ENCODE results near the gene ELL. TPM values are rescaled to one million over a fixed set of nuclear protein-coding genes. Genes with fewer than 3 reads are reported as not detected.

ELL gene
- total RNA-seq, 1 donor from 2014 or later: 27.0 TPM

- no peak overlapping the region for H3K4me3 Mint-ChIP-seq (ENCODE audit: low read depth)
- peaks cover 7% of the 10 kb centered on the region for H3K36me3 Mint-ChIP-seq (ENCODE audit: low read depth)
- H3K9me3 Mint-ChIP-seq: no peaks in the 10 kb centered on the region
- peaks cover 45% of the 10 kb centered on the region for H3K4me1 Mint-ChIP-seq (ENCODE audit: low read depth)
- H3K27me3 Mint-ChIP-seq (ENCODE audit: low read depth): no peaks in the 10 kb centered on the region
- intact Hi-C loops (cut with micrococcal nuclease): loop anchor here (5.0 kb wide), 1 partner anchor 96 kb away; the partner anchor contains the start of gene UBA52
- H3K27ac Mint-ChIP-seq: peak overlapping the region; percentile 66
- no peak for DNase-seq (ENCODE audit: low spot score)
These were observed 46.0 kb downstream of the ELL start for GRCh38 chr19:18475762-18476331.

DNA sequence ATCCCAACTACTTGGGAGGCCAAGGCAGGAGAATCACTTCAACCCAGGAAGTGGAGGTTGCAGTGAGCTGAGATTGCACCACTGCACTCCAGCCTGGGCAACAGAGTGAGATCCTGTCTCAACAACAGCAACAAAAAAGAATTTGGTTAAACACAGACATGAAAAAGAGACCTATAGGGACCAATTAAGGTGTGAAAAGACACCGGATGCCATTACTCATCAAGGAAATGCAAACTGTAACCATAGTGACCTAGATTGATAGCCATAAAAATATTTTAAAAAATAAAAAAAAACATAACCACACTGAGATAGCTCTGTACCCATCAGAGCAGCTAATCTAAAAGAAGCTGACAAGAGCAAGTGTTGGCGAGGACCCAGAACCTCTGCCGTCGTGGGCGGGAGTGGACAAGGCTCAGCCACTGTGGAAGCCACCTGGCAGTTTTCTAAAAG lies 46.8 kb downstream of the ELL start:
- intact Hi-C loops (cut with micrococcal nuclease): loop anchor here (5.0 kb wide), 1 partner anchor 97 kb away; the partner anchor contains the start of gene UBA52
- H3K27me3 Mint-ChIP-seq (ENCODE audit: low read depth): no peaks in the 10 kb centered on the region
- H3K4me3 Mint-ChIP-seq (ENCODE audit: low read depth): no peak overlapping the region
- peak overlapping the region; percentile 66 for H3K27ac Mint-ChIP-seq
- peaks cover 11% of the 10 kb centered on the region for H3K36me3 Mint-ChIP-seq (ENCODE audit: low read depth)
- no peak for DNase-seq (ENCODE audit: low spot score)
- H3K4me1 Mint-ChIP-seq (ENCODE audit: low read depth): peaks cover 40% of the 10 kb centered on the region
- no peaks in the 10 kb centered on the region for H3K9me3 Mint-ChIP-seq

DNA sequence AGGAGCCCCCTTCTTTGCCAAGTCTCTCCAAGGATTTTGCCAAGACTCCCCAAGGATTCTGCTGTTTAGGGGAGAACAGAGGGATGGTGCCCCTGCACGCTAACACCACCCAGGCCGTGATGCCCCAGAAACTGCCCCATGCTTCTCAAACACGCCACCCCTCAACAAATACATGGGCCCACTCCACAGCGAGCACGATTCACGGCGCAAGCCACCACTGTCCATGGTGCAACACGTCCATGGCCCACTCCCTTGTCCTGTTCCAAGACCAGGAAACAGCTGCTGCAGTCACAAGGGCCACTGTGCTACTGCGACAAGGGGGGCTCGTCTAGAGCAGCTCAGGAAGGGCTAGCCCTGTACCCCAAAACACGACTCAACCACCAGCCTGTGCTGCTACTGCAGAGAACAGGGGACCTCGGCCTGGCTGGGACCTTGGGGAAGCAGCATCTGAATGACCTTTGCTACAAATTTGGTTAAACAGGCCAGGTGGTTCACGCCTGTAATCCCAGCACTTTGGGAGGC lies 47.4 kb downstream of the ELL start:
- Mint-ChIP-seq H3K9me3 (no peaks in the 10 kb centered on the region), H3K4me3 (ENCODE audit: low read depth) (no peak overlapping the region), H3K27ac (peak overlapping the region; percentile 17), H3K27me3 (ENCODE audit: low read depth) (no peaks in the 10 kb centered on the region), H3K36me3 (ENCODE audit: low read depth) (peaks cover 11% of the 10 kb centered on the region), H3K4me1 (ENCODE audit: low read depth) (peaks cover 34% of the 10 kb centered on the region)
- intact Hi-C loops (cut with micrococcal nuclease): no loop called here
- DNase-seq (ENCODE audit: low spot score): no peak

DNA sequence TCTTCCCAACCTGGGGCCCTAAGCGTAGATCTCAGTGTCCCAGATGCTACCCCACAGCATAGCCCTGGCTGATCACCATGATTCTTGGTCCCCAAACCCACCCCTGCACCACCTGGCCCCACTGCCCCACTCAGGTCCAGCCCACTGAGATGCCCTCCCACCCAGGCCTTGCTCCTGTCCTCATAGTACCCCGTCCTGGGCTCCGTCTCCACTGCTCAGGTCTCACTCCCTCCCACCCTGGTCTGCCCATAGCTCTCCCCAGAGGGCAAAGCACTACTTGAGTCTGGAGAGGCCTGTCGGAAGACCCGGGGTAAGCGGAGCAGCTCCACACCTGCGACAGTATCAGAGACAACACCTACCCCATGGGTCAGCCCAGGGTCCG lies 48.2 kb downstream of the ELL start:
- no peak for DNase-seq (ENCODE audit: low spot score)
- intact Hi-C loops (cut with micrococcal nuclease): no loop called here
- no peaks in the 10 kb centered on the region for H3K27me3 Mint-ChIP-seq (ENCODE audit: low read depth)
- peaks cover 28% of the 10 kb centered on the region for H3K4me1 Mint-ChIP-seq (ENCODE audit: low read depth)
- no peak overlapping the region for H3K4me3 Mint-ChIP-seq (ENCODE audit: low read depth)
- H3K27ac Mint-ChIP-seq: no peak overlapping the region
- H3K9me3 Mint-ChIP-seq: no peaks in the 10 kb centered on the region
- H3K36me3 Mint-ChIP-seq (ENCODE audit: low read depth): peaks cover 9% of the 10 kb centered on the region

- no peak overlapping the region for H3K4me3 Mint-ChIP-seq (ENCODE audit: low read depth)
- peaks cover 24% of the 10 kb centered on the region for H3K4me1 Mint-ChIP-seq (ENCODE audit: low read depth)
- H3K27me3 Mint-ChIP-seq (ENCODE audit: low read depth): no peaks in the 10 kb centered on the region
- intact Hi-C loops (cut with micrococcal nuclease): no loop called here
- peaks cover 9% of the 10 kb centered on the region for H3K36me3 Mint-ChIP-seq (ENCODE audit: low read depth)
- H3K27ac Mint-ChIP-seq: no peak overlapping the region
- no peak for DNase-seq (ENCODE audit: low spot score)
- H3K9me3 Mint-ChIP-seq: no peaks in the 10 kb centered on the region
These were observed 48.7 kb downstream of the ELL start for GRCh38 chr19:18473003-18473705.

DNA sequence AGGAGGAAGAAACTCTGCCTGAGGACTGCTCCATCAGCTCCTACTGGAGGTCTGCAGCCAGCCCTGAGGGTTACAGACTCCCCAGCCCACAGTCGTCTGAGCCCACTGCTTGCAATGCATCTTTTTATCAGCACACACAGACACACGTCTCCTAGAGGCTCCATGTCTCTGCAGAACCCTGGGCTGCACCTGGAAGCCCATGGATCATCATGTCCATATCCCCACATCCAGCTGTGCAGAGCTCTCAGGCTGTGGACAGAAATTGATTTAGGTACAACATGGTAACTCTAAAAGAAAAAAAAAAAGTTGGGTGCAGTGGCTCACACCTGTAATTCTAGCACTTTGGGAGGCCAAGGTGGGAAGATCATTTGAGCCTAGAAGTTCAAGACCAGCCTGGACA lies 51.1 kb downstream of the ELL start:
- peaks cover 12% of the 10 kb centered on the region for H3K4me1 Mint-ChIP-seq (ENCODE audit: low read depth)

DNA sequence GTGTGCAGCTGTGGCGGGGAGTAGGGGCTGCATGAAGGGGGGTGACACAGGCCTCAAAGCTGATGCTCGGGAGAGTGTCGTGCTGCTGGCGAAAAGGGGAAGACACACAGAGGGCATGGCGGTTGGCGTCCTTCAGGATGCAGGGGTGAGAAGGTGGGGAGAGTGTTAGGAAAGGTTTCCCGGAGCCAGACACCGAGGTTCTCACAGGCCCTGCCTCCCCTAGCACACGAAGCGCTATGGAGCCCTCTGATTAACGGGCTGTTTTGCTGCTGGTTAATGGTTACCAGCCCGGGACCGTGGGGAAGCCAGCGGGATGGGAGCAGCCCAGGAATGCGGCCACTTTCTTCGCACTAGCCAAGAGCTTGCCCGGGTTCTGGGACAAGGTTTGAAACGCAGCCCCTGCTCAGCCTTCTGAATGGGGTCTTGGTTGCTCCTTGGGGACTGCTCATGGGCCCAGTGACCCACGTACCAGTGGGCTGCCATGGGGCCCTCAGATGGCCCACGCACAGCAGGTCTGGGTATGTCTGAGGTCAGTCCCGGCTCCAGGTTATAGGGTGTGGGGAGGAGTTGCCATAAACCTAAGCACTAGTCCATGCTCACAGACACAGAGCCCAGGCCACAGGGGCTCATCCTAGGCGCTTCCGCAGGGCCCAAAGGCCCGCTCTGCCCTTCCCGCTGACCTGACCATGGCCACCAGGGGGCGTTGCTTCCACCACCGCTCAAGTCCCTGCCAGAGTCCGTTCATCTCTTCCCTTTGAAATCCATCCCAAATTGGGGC lies 52.6 kb downstream of the ELL start:
- Mint-ChIP-seq H3K4me1 (ENCODE audit: low read depth) (peaks cover 10% of the 10 kb centered on the region), H3K4me3 (ENCODE audit: low read depth) (no peak overlapping the region), H3K27ac (no peak overlapping the region), H3K27me3 (ENCODE audit: low read depth) (no peaks in the 10 kb centered on the region), H3K9me3 (no peaks in the 10 kb centered on the region), H3K36me3 (ENCODE audit: low read depth) (peaks cover 13% of the 10 kb centered on the region)
- intact Hi-C loops (cut with micrococcal nuclease): no loop called here
- peak; percentile 39 for DNase-seq (ENCODE audit: low spot score)

More for the DNA sequence above, 51.1 kb downstream of the ELL start:
- Mint-ChIP-seq H3K36me3 (ENCODE audit: low read depth) (peaks cover 9% of the 10 kb centered on the region), H3K27ac (no peak overlapping the region), H3K4me3 (ENCODE audit: low read depth) (no peak overlapping the region), H3K9me3 (no peaks in the 10 kb centered on the region), H3K27me3 (ENCODE audit: low read depth) (no peaks in the 10 kb centered on the region)
- intact Hi-C loops (cut with micrococcal nuclease): loop anchor here (2.0 kb wide), 1 partner anchor 50 kb away; no protein-coding TSS in a partner anchor
- no peak for DNase-seq (ENCODE audit: low spot score)

DNA sequence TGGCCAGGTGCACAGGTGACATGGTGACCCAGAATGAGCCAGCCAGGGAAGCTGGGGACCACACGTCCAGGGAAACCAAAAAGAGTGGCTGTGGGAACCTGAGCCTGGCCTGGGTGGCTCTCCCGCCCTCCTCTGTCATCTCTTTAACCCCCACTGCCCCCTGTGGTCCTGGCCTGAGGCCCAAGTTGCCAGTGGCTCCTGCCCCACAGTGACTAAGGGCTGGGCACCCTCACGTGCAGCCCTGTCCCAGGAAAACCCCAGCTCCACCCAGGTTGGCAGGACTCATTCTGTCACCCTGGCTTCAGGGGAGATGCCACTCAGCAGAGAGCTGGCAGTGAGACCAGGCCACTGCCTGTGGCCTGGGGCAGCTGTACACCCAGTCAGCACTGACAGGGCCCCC lies 53.4 kb downstream of the ELL start:
- intact Hi-C loops (cut with micrococcal nuclease): no loop called here
- no peak overlapping the region for H3K27ac Mint-ChIP-seq

GRCh38 chr19:18467978-18468377 lies 53.9 kb downstream of the ELL start:
- Mint-ChIP-seq H3K4me3 (ENCODE audit: low read depth) (no peak overlapping the region), H3K9me3 (no peaks in the 10 kb centered on the region), H3K4me1 (ENCODE audit: low read depth) (peaks cover 10% of the 10 kb centered on the region), H3K27me3 (ENCODE audit: low read depth) (no peaks in the 10 kb centered on the region), H3K27ac (peak overlapping the region; percentile 26), H3K36me3 (ENCODE audit: low read depth) (peaks cover 18% of the 10 kb centered on the region)
- no peak for DNase-seq (ENCODE audit: low spot score)
- intact Hi-C loops (cut with micrococcal nuclease): no loop called here

More for the DNA sequence above, 53.4 kb downstream of the ELL start:
- Mint-ChIP-seq H3K27me3 (ENCODE audit: low read depth) (no peaks in the 10 kb centered on the region), H3K36me3 (ENCODE audit: low read depth) (peaks cover 16% of the 10 kb centered on the region), H3K9me3 (no peaks in the 10 kb centered on the region), H3K4me1 (ENCODE audit: low read depth) (peaks cover 10% of the 10 kb centered on the region), H3K4me3 (ENCODE audit: low read depth) (no peak overlapping the region)
- no peak for DNase-seq (ENCODE audit: low spot score)

DNA sequence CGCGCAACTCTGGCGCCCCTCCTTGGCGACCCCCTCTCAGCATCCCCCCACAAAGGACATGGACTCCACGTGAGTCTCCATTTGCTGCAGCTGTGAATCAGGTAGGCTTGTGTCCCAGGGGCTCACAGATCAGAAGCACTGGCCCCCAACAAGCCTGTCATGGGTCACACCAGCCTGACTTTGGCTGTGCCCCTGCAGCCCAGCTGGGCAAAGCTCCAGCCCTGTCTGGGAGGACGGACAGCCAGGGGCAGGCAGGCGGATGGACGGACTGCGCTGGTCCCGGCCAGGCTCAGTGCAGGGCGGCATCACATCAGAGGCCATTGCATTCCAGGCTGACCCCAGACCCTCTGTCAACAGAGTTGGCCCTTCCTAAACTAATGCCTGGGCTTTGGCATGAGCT lies 55.5 kb downstream of the ELL start:
- Mint-ChIP-seq H3K27ac (no peak overlapping the region), H3K4me1 (ENCODE audit: low read depth) (peaks cover 14% of the 10 kb centered on the region), H3K9me3 (no peaks in the 10 kb centered on the region), H3K27me3 (ENCODE audit: low read depth) (no peaks in the 10 kb centered on the region), H3K36me3 (ENCODE audit: low read depth) (peaks cover 26% of the 10 kb centered on the region), H3K4me3 (ENCODE audit: low read depth) (no peak overlapping the region)
- DNase-seq (ENCODE audit: low spot score): no peak
- intact Hi-C loops (cut with micrococcal nuclease): no loop called here

- intact Hi-C loops (cut with micrococcal nuclease): no loop called here
- peaks cover 27% of the 10 kb centered on the region for H3K36me3 Mint-ChIP-seq (ENCODE audit: low read depth)
These were observed 55.9 kb downstream of the ELL start for GRCh38 chr19:18465964-18466339.

DNA sequence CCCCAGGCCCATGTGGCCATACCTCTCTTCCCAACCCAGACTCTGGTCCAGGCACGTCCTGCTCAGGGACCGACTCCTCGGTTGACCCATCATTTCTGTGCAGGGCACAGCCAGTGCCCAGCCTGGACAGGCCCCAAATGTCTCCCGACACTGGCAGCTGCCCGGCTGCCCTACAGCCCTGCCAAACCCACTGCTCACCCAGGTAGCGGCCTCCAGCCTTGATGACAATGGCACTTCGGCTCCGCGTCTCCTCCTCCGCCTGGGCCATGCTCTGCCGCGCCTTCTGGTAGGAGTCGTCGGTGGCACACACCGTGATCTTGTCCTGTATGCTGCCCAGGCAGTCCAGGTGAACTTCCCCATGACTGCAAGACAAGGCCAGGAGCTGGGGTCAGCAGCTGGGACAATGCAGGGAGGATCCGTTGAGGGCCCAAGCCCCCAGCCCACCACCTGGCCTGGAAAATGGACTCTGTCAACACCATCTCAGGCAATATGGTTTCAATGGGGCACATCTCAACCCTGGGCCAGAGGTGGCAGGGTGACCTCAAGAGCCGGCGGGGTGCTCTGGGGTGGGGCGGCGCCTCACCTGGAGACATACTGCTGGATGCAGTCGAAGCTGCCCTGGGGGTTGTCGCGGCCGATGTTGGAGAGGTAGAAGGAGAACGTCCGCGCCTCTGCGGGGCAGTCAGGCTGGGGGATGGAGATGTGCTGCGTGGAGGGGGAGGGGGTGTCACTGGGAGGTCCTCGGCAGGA lies 56.5 kb downstream of the ELL start:
- H3K9me3 Mint-ChIP-seq: no peaks in the 10 kb centered on the region
- no peaks in the 10 kb centered on the region for H3K27me3 Mint-ChIP-seq (ENCODE audit: low read depth)
- H3K4me1 Mint-ChIP-seq (ENCODE audit: low read depth): peaks cover 14% of the 10 kb centered on the region
- H3K27ac Mint-ChIP-seq: no peak overlapping the region
- DNase-seq (ENCODE audit: low spot score): no peak
- peaks cover 29% of the 10 kb centered on the region for H3K36me3 Mint-ChIP-seq (ENCODE audit: low read depth)
- intact Hi-C loops (cut with micrococcal nuclease): no loop called here
- H3K4me3 Mint-ChIP-seq (ENCODE audit: low read depth): no peak overlapping the region

More at GRCh38 chr19:18465964-18466339, 55.9 kb downstream of the ELL start:
- no peak for DNase-seq (ENCODE audit: low spot score)
- Mint-ChIP-seq H3K4me3 (ENCODE audit: low read depth) (no peak overlapping the region), H3K9me3 (no peaks in the 10 kb centered on the region), H3K4me1 (ENCODE audit: low read depth) (peaks cover 14% of the 10 kb centered on the region), H3K27ac (no peak overlapping the region), H3K27me3 (ENCODE audit: low read depth) (no peaks in the 10 kb centered on the region)
